HepG2 (cell line): Measurements from ENCODE around the gene MBD3L2. TPM values are rescaled to one million over a fixed set of nuclear protein-coding genes. Genes with fewer than 3 reads are reported as not detected.

Experiments
- ATM ChIP-seq: fragments of 450-650 bp; IDR thresholded peaks from 2 replicates; pipeline ENCODE4 v1.7.1; 2017; ENCODE audit warnings: mild to moderate bottlenecking, borderline replicate concordance
- BRD4 ChIP-seq: sonication (generic); formaldehyde crosslinking; IDR thresholded peaks from 2 replicates; pipeline ENCODE4 v1.4.0; 2020; ENCODE audit warnings: missing genetic modification reagents
- GATAD1 ChIP-seq: IDR thresholded peaks from 2 replicates; pipeline ENCODE4 v1.6.1; 2016; ENCODE audit warnings: missing genetic modification reagents, missing compliant biosample characterization
- HDAC2 ChIP-seq: sonication (generic); formaldehyde crosslinking; IDR thresholded peaks from 2 replicates; pipeline ENCODE4 v1.4.0; 2020; ENCODE audit warnings: missing genetic modification reagents
- HNF4G ChIP-seq, 2 experiments: sonication (generic) in 1 of 2; formaldehyde crosslinking in 1 of 2; IDR thresholded peaks; 2 replicates each; pipeline versions ENCODE4 v1.4.0 to v1.6.1; 2011 to 2020; ENCODE audit warnings: borderline replicate concordance in 2 of 2, low read depth in 2 of 2, mild to moderate bottlenecking in 2 of 2, low read length in 1 of 2, missing genetic modification reagents in 1 of 2, moderate library complexity in 1 of 2
- KAT7 ChIP-seq: IDR thresholded peaks from 2 replicates; pipeline ENCODE4 v1.6.1; 2018; ENCODE audit warnings: borderline replicate concordance, missing compliant biosample characterization
- KLF13 ChIP-seq: sonication (generic); formaldehyde crosslinking; IDR thresholded peaks from 2 replicates; pipeline ENCODE4 v1.4.0; 2020; ENCODE audit warnings: mild to moderate bottlenecking, missing genetic modification reagents
- MEIS2 ChIP-seq: sonication (generic); formaldehyde crosslinking; IDR thresholded peaks from 2 replicates; pipeline ENCODE4 v1.9.0; 2021; ENCODE audit warnings: mild to moderate bottlenecking, missing genetic modification reagents
- SMC3 ChIP-seq: IDR thresholded peaks from 2 replicates; pipeline ENCODE4 v1.6.1; 2011; ENCODE audit warnings: low read length, improper control_type of control experiment
- SP4 ChIP-seq: sonication (generic); formaldehyde crosslinking; IDR thresholded peaks from 2 replicates; pipeline ENCODE4 v1.8.1; 2023; ENCODE audit warnings: mild to moderate bottlenecking, missing genetic modification reagents
- TARDBP ChIP-seq: sonication (generic); formaldehyde crosslinking; IDR thresholded peaks from 2 replicates; pipeline ENCODE4 v1.8.0; 2022; ENCODE audit warnings: mild to moderate bottlenecking, missing genetic modification reagents
- U2AF1 ChIP-seq: fragments of 200-400 bp; formaldehyde crosslinking; optimal IDR thresholded peaks from 2 replicates; pipeline ENCODE3; 2017; ENCODE audit warnings: mild to moderate bottlenecking, low read depth, low read length
- ZFP37 ChIP-seq: sonication (generic); formaldehyde crosslinking; IDR thresholded peaks from 2 replicates; pipeline ENCODE4 v1.4.0; 2020; ENCODE audit warnings: missing genetic modification reagents, borderline replicate concordance
- ZFP90 ChIP-seq: sonication (generic); formaldehyde crosslinking; IDR thresholded peaks from 2 replicates; pipeline ENCODE4 v1.8.0; 2022; ENCODE audit warnings: missing genetic modification reagents, mild to moderate bottlenecking, inconsistent platforms, borderline replicate concordance
- ZFX ChIP-seq: sonication (generic); formaldehyde crosslinking; IDR thresholded peaks from 2 replicates; pipeline ENCODE4 v1.4.0; 2020; ENCODE audit warnings: mild to moderate bottlenecking, low read depth, missing genetic modification reagents, moderate library complexity
- ZNF33A ChIP-seq: sonication (generic); formaldehyde crosslinking; IDR thresholded peaks from 2 replicates; pipeline ENCODE4 v1.5.1; 2020; ENCODE audit warnings: missing genetic modification reagents, mild to moderate bottlenecking, moderate library complexity, borderline replicate concordance
- ZNF619 ChIP-seq: sonication (generic); formaldehyde crosslinking; IDR thresholded peaks from 2 replicates; pipeline ENCODE4 v1.4.0; 2020; ENCODE audit warnings: mild to moderate bottlenecking, missing genetic modification reagents
- polyA plus RNA-seq, 8 experiments: library from polyadenylated mRNA; depleted of rRNA in 3 of 8; stranded (reverse) in 7 of 8; unstranded in 1 of 8; fragments of >200 nt; fragmentation: Illumina TruSeq in 4 of 8; extraction: Trizol in 4 of 8; gene quantifications; 2 replicates each; pipeline versions ENCODE4 v1.2.1 to v1.2.3, GENCODE V29; 2011 to 2016; ENCODE audit warnings: low read depth in 4 of 8, missing spikeins in 1 of 8, mixed read lengths in 1 of 8; ENCODE audit not compliant: insufficient read depth in 1 of 8
- total RNA-seq, 5 experiments: library from RNA; depleted of rRNA; stranded (reverse); fragments of >200 nt; fragmentation: Illumina TruSeq; extraction: Trizol; gene quantifications; 2 replicates each; pipeline ENCODE4 v1.2.3, GENCODE V29; 2016; ENCODE audit warnings: low read depth in 1 of 5
- TF ChIP-seq, protein P1 (sequence below): sonication (generic); formaldehyde crosslinking; IDR thresholded peaks from 2 replicates; pipeline ENCODE4 v1.4.0; 2020; ENCODE audit warnings: mild to moderate bottlenecking, missing genetic modification reagents
- TF ChIP-seq, protein P2 (sequence below): sonication (generic); formaldehyde crosslinking; IDR thresholded peaks from 2 replicates; pipeline ENCODE4 v1.8.1; 2022; ENCODE audit warnings: low read depth, mild to moderate bottlenecking, missing genetic modification reagents
- TF ChIP-seq, protein P3 (sequence below): IDR thresholded peaks from 2 replicates; pipeline ENCODE4 v1.6.1; 2016; ENCODE audit warnings: low read depth, control low read depth
- TF ChIP-seq, protein P4 (sequence below): sonication (generic); formaldehyde crosslinking; IDR thresholded peaks from 2 replicates; pipeline ENCODE4 v1.5.1; 2020; ENCODE audit warnings: missing genetic modification reagents, mild to moderate bottlenecking, borderline replicate concordance

The MBD3L2 gene
- total and polyA plus RNA-seq, 2 of the 13 experiments (the other 11 are each of a cell fraction or from before 2014, with no cell fraction given) = not detected

DNA sequence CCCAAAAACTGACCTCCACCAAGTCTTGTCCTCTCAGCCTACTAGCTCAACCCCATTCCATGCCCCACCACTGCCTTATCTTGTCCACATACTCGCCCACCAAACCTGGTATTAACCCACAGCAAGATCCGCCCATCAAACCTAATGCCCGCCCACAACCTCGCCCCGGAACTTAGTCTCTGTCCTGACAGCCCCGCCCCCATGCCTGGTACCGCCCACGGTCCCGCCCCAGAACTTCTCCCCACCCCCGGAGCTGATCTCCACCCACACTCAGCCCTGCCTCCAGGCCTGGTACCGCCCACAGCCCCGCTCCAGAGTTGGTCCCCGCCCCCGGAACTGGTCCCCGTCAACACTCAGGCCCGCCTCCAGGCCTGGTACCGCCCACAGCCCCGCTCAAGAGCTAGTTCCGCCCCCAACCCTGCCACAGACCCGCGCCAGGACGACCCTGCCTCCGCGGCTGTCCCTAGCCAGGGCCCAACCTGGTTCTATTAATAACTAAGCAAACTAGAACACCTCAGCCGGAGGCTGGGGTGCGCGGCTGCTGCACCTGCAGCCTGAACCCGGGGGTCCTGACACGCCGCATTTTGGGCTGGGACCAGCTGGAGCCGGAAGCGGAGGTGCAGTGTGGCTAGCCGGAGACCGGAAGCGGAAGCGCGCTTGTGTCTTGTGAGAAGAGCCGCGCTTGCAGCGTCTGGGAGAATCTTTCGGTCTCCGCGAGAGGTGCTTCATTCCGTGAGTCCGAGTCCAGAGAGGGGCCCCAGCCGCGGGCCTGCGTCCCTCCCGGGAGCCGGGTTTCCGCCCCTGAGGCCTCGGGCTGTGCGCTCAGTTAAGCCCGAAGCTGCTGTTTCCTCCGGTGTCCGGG lies 20.2 kb downstream of the MBD3L2 start, which contains the start of gene ZNF557 (continued):
- TF ChIP-seq, protein P1, sequence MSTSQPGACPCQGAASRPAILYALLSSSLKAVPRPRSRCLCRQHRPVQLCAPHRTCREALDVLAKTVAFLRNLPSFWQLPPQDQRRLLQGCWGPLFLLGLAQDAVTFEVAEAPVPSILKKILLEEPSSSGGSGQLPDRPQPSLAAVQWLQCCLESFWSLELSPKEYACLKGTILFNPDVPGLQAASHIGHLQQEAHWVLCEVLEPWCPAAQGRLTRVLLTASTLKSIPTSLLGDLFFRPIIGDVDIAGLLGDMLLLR (CRISPR knock-in tag) = peak; percentile 77; the same call in 1 of the 2 replicates
- TF ChIP-seq, protein P2, sequence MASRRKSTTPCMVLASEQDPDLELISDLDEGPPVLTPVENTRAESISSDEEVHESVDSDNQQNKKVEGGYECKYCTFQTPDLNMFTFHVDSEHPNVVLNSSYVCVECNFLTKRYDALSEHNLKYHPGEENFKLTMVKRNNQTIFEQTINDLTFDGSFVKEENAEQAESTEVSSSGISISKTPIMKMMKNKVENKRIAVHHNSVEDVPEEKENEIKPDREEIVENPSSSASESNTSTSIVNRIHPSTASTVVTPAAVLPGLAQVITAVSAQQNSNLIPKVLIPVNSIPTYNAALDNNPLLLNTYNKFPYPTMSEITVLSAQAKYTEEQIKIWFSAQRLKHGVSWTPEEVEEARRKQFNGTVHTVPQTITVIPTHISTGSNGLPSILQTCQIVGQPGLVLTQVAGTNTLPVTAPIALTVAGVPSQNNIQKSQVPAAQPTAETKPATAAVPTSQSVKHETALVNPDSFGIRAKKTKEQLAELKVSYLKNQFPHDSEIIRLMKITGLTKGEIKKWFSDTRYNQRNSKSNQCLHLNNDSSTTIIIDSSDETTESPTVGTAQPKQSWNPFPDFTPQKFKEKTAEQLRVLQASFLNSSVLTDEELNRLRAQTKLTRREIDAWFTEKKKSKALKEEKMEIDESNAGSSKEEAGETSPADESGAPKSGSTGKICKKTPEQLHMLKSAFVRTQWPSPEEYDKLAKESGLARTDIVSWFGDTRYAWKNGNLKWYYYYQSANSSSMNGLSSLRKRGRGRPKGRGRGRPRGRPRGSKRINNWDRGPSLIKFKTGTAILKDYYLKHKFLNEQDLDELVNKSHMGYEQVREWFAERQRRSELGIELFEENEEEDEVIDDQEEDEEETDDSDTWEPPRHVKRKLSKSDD (CRISPR knock-in tag) = no peak
- TF ChIP-seq KLF13 (CRISPR knock-in tag) (0 out of 2 replicates have a peak, but pooled peaks have one; percentile 56), ZFP90 (CRISPR knock-in tag) (peak; percentile 61; the same call in 1 of the 2 replicates), U2AF1 (no peak), ZNF33A (no peak), KAT7 (CRISPR knock-in tag) (no peak; the same call in 1 of the 2 replicates), BRD4 (CRISPR knock-in tag) (0 out of 2 replicates have a peak, but pooled peaks have one; percentile 41), ATM (no peak), ZFP37 (CRISPR knock-in tag) (0 out of 2 replicates have a peak, but pooled peaks have one; percentile 57), HDAC2 (CRISPR knock-in tag) (peak; percentile 39; the same call in 1 of the 2 replicates), SMC3 (no peak), MEIS2 (CRISPR knock-in tag) (peak; percentile 27), ZNF619 (CRISPR knock-in tag) (no peak), GATAD1 (peak; percentile 91), HNF4G (IDR thresholded peaks at IDR 0.05; ENCODE audit: borderline replicate concordance, low read depth, low read length) (no peak), HNF4G (CRISPR knock-in tag; IDR thresholded peaks at IDR 0.05; ENCODE audit: borderline replicate concordance, low read depth) (no peak), ZFX (CRISPR knock-in tag) (peak; percentile 74), SP4 (peak; percentile 88), TARDBP (CRISPR knock-in tag) (peak; percentile 44; the same call in 1 of the 2 replicates)
- TF ChIP-seq, protein P3, sequence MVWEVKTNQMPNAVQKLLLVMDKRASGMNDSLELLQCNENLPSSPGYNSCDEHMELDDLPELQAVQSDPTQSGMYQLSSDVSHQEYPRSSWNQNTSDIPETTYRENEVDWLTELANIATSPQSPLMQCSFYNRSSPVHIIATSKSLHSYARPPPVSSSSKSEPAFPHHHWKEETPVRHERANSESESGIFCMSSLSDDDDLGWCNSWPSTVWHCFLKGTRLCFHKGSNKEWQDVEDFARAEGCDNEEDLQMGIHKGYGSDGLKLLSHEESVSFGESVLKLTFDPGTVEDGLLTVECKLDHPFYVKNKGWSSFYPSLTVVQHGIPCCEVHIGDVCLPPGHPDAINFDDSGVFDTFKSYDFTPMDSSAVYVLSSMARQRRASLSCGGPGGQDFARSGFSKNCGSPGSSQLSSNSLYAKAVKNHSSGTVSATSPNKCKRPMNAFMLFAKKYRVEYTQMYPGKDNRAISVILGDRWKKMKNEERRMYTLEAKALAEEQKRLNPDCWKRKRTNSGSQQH (CRISPR knock-in tag) = 0 out of 2 replicates have a peak, but pooled peaks have one; percentile 70
- TF ChIP-seq, protein P4, sequence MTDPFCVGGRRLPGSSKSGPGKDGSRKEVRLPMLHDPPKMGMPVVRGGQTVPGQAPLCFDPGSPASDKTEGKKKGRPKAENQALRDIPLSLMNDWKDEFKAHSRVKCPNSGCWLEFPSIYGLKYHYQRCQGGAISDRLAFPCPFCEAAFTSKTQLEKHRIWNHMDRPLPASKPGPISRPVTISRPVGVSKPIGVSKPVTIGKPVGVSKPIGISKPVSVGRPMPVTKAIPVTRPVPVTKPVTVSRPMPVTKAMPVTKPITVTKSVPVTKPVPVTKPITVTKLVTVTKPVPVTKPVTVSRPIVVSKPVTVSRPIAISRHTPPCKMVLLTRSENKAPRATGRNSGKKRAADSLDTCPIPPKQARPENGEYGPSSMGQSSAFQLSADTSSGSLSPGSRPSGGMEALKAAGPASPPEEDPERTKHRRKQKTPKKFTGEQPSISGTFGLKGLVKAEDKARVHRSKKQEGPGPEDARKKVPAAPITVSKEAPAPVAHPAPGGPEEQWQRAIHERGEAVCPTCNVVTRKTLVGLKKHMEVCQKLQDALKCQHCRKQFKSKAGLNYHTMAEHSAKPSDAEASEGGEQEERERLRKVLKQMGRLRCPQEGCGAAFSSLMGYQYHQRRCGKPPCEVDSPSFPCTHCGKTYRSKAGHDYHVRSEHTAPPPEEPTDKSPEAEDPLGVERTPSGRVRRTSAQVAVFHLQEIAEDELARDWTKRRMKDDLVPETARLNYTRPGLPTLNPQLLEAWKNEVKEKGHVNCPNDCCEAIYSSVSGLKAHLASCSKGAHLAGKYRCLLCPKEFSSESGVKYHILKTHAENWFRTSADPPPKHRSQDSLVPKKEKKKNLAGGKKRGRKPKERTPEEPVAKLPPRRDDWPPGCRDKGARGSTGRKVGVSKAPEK = no peak
